WERI-Rb-1 (cell line): Measurements from ENCODE around the gene SOX5.

Experiments used
- DNase-seq: peaks from one replicate; pipeline ENCODE4 v3.0.0-alpha.2; 2020
- H3K27ac ChIP-seq: fragments of 250-450 bp; sonication (Bioruptor Pico); 2 replicates; pipeline ENCODE4 v1.5.1; 2020; ENCODE audit warnings: mild to moderate bottlenecking, moderate library complexity
- H3K27me3 ChIP-seq: fragments of 250-450 bp; sonication (Bioruptor Pico); 2 replicates; pipeline ENCODE4 v1.5.1; 2021; ENCODE audit warnings: mild to moderate bottlenecking, low read depth, moderate library complexity; ENCODE audit not compliant: insufficient read depth, severe bottlenecking
- H3K36me3 ChIP-seq: fragments of 250-450 bp; sonication (Bioruptor Pico); 2 replicates; pipeline ENCODE4 v1.5.1; 2020; ENCODE audit warnings: mild to moderate bottlenecking, moderate library complexity
- H3K4me3 ChIP-seq: 2 replicates; pipeline ENCODE4 v1.5.1; 2011; ENCODE audit warnings: low read depth, mild to moderate bottlenecking, control low read depth, low read length
- H3K9me3 ChIP-seq: fragments of 250-450 bp; sonication (Bioruptor Pico); 2 replicates; pipeline ENCODE4 v1.5.1; 2021; ENCODE audit warnings: mild to moderate bottlenecking, moderate library complexity; ENCODE audit not compliant: severe bottlenecking
- TF ChIP-seq, protein P1 (sequence below): IDR thresholded peaks from 2 replicates; pipeline ENCODE4 v1.5.1; 2011; ENCODE audit warnings: low read depth, mild to moderate bottlenecking, control low read depth, inconsistent platforms, low read length

The SOX5 gene

DNA sequence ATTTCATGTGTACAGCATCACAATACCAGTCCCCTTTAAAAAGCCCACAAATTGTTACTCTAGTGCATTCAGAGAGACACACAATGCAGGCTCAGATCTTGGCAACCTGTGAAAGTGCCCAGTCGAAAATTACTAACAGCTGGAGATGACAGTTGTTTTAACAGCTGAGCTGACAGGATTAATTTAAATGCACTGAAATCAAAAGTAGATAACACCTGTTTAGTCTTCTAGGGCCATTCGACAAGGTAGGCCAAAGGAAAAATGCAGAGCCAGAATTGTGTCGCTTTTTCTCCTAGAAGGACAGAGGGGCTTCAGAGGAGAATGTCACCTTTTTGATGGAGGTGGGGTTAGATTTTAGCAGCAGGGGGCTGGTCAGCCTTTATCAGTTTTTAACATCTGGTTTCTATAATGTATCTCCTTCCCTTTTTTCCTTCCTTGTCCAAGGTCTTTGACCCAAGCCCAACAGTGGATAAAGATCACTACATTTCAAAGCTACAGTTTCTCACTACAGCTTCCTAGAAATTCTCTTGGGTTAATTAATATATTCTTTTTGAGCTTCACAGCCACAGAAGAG, 139.1 kb downstream of the SOX5 start:
- Histone ChIP-seq H3K27me3 (no peaks in the 10 kb centered on the region), H3K9me3 (no peaks in the 10 kb centered on the region), H3K27ac (no peak overlapping the region), H3K36me3 (no peaks in the 10 kb centered on the region), H3K4me3 (no peak overlapping the region)
- TF ChIP-seq, protein P1, sequence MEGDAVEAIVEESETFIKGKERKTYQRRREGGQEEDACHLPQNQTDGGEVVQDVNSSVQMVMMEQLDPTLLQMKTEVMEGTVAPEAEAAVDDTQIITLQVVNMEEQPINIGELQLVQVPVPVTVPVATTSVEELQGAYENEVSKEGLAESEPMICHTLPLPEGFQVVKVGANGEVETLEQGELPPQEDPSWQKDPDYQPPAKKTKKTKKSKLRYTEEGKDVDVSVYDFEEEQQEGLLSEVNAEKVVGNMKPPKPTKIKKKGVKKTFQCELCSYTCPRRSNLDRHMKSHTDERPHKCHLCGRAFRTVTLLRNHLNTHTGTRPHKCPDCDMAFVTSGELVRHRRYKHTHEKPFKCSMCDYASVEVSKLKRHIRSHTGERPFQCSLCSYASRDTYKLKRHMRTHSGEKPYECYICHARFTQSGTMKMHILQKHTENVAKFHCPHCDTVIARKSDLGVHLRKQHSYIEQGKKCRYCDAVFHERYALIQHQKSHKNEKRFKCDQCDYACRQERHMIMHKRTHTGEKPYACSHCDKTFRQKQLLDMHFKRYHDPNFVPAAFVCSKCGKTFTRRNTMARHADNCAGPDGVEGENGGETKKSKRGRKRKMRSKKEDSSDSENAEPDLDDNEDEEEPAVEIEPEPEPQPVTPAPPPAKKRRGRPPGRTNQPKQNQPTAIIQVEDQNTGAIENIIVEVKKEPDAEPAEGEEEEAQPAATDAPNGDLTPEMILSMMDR, result no peak
- DNase-seq, result no peak

DNA sequence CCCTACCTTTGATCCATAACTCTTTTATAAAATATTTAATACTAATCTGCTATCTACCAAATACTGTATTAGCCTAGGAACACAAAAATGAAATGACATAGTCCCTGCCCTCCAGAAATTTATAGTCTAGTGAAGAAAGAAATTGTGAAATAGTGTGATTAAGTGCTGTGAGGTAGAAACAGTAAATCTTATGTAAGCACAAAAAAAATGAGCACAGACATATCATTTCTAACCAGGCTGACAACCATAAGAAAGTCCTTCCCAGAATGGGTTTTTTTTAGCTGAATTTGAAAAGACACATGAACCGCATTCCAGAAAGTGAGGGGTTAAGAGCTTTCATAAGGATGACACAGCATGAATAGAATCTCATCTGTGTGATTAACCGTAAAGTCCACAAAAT, 145.9 kb downstream of the SOX5 start:
- H3K36me3 ChIP-seq, result no peaks in the 10 kb centered on the region
- no peak overlapping the region for H3K27ac ChIP-seq
- H3K9me3 ChIP-seq, result no peaks in the 10 kb centered on the region
- H3K27me3 ChIP-seq, result no peaks in the 10 kb centered on the region
- no peak overlapping the region for H3K4me3 ChIP-seq
- TF ChIP-seq, protein P1, result no peak
- no peak for DNase-seq

DNA sequence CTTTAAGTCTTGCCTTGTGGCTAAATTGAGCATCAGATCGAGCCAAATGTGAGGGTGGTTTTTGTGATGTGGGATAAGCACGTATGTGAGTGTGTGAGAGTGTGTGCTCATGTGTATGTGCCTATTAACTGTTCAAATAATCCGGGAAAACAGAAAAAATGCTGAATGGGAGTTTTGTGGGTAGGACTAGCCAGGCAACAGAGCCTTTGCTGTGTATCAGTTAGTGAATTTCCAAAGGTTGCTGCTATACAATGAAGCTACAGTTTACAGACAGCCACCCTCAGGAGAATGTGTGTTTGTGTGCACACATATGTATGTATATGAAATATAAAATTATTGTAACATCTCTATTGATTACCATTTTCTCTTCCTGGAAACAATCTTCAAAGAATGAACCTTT, 154.0 kb downstream of the SOX5 start:
- TF ChIP-seq, protein P1, result no peak
- Histone ChIP-seq H3K9me3 (no peaks in the 10 kb centered on the region), H3K4me3 (no peak overlapping the region), H3K27ac (no peak overlapping the region), H3K36me3 (no peaks in the 10 kb centered on the region), H3K27me3 (no peaks in the 10 kb centered on the region)
- DNase-seq, result no peak

DNA sequence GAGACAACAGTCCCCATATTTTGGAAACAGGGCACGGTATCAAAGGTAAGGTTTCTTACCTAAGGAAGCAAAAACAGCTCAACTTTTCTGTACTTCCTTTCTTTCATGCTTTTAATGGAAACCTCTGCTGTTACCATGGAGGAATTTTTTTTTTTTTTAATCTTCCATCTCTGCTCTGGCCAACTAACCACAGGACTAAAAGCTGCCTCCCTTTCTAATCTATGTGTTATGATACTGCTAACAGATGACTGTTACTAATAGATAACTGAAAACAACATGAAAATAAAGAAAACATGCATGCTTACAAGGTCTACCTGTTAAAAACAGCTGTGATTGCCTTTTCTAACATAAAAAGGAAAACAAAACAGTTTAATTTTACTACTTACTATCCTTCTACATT, 168.4 kb downstream of the SOX5 start:
- TF ChIP-seq, protein P1, result no peak
- H3K9me3 ChIP-seq, result no peaks in the 10 kb centered on the region
- no peak for DNase-seq
- H3K4me3 ChIP-seq, result no peak overlapping the region
- no peak overlapping the region for H3K27ac ChIP-seq
- no peaks in the 10 kb centered on the region for H3K36me3 ChIP-seq
- H3K27me3 ChIP-seq, result no peaks in the 10 kb centered on the region

DNA sequence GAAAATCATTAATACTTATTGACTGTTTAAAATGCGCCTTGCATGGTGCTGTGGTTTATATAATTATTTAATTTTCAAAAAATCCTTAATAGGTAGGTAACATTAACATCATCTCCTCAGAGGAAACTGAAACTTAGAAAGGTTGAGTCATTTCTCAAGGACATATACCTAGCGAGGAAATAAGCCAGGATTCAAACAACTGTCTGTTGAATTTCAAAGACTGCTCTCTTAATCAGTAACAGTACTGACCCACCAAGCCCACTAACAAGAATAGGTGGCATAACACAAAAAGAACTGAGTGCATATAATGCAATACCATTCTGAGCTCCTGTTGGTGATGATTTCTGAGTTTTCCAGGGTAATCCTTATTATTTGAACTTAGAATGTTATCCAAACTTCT, 174.3 kb downstream of the SOX5 start:
- DNase-seq, result no peak
- no peaks in the 10 kb centered on the region for H3K9me3 ChIP-seq
- TF ChIP-seq, protein P1, result no peak
- no peaks in the 10 kb centered on the region for H3K36me3 ChIP-seq
- no peak overlapping the region for H3K4me3 ChIP-seq
- H3K27me3 ChIP-seq, result no peaks in the 10 kb centered on the region
- no peak overlapping the region for H3K27ac ChIP-seq
